Neutrophil (primary cell): Measurements from ENCODE around the gene RHD.

Experiments used
- H3K27ac ChIP-seq: fragments of 200-600 bp; sonication (generic); 2 replicates; pipeline ENCODE4 v1.5.1; 2016; ENCODE audit warnings: mild to moderate bottlenecking, moderate library complexity
- H3K27me3 ChIP-seq: fragments of 200-600 bp; sonication (generic); 2 replicates; pipeline ENCODE4 v1.6.0; 2016; ENCODE audit warnings: mild to moderate bottlenecking
- H3K36me3 ChIP-seq: fragments of 200-600 bp; sonication (generic); 2 replicates; pipeline ENCODE4 v1.5.1; 2017
- H3K4me1 ChIP-seq, 2 experiments: fragments of 200-600 bp in 1 of 2; sonication (generic) in 1 of 2; 1 replicate in 1 of 2; 2 replicates in 1 of 2; pipeline versions ENCODE4 v1.5.1 to v1.6.1; 2013 to 2016; ENCODE audit warnings: low read depth in 1 of 2, low read length in 1 of 2, mild to moderate bottlenecking in 1 of 2, moderate library complexity in 1 of 2; ENCODE audit not compliant: control insufficient read depth in 1 of 2, insufficient read depth in 1 of 2
- H3K4me3 ChIP-seq, 2 experiments: fragments of 200-600 bp in 1 of 2; sonication (generic) in 1 of 2; 1 replicate in 1 of 2; 2 replicates in 1 of 2; pipeline ENCODE4 v1.5.1; 2013 to 2016; ENCODE audit warnings: low read depth in 1 of 2, low read length in 1 of 2, mild to moderate bottlenecking in 1 of 2, moderate library complexity in 1 of 2
- H3K9me3 ChIP-seq: fragments of 200-600 bp; sonication (generic); 2 replicates; pipeline ENCODE4 v1.5.1; 2016
- CTCF ChIP-seq: fragments of 200-600 bp; sonication (generic); IDR thresholded peaks from 2 replicates; pipeline ENCODE4 v1.5.1; 2016; ENCODE audit warnings: antibody characterized with exemption

RHD gene

DNA sequence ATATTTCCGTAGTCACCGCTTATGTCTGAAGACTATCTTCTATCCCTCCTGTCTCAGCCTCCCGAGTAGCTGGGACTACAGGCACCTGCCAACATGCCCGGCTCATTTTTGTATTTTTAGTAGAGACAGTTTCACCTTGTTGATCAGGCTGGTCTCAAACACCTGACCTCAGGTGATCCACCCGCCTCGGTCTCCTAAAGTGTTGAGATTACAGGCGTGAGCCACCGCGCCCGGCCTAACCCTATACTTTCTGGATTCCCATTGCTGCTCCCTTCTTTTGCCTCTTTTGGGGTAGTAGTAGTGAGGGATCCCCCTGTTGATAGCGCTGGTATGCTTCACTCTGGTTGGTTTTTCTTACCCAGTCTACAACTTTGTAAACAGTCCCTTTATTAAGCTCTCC, 34.3 kb upstream of the RHD start:
- Histone ChIP-seq H3K27ac (no peak overlapping the region), H3K4me3 (no peak overlapping the region), H3K27me3 (no peaks in the 10 kb centered on the region), H3K4me1 (peaks cover 62 to 64% of the 10 kb centered on the region in 2 experiments), H3K9me3 (no peaks in the 10 kb centered on the region), H3K36me3 (peaks cover 35% of the 10 kb centered on the region)
- TF ChIP-seq CTCF: no peak

GRCh38 chr1:25239681-25240541, 32.4 kb upstream of the RHD start:
- Histone ChIP-seq H3K36me3 (peaks cover 54% of the 10 kb centered on the region), H3K27me3 (no peaks in the 10 kb centered on the region), H3K4me1 (peaks cover 74 to 76% of the 10 kb centered on the region in 2 experiments), H3K9me3 (peaks cover 6% of the 10 kb centered on the region), H3K27ac (peak overlapping the region; percentile 94), H3K4me3 (peak overlapping the region; percentile 54 to 69)
- TF ChIP-seq CTCF: peak; percentile 77

DNA sequence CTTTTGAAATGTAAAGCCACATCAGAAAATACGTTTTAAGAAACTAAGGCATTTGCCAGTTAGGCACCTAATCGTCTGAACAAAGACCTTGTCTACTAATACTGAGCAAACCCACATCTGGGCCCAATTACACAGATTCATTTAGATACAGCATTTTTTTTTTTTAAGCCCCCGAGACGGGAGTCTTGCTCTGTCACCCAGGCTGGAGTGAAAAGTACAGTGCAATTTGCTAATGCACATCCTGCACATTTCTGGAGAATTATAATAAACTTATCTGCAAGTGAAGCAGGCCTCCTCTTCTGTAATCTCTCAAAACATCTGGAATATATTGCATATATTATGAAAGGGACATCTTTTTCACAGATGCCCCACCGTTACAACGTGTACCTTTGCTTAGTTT, 28.4 kb upstream of the RHD start:
- peaks cover 72% of the 10 kb centered on the region for H3K36me3 ChIP-seq
- H3K4me1 ChIP-seq: peaks cover 73 to 78% of the 10 kb centered on the region in 2 experiments
- no peak for TF ChIP-seq CTCF

DNA sequence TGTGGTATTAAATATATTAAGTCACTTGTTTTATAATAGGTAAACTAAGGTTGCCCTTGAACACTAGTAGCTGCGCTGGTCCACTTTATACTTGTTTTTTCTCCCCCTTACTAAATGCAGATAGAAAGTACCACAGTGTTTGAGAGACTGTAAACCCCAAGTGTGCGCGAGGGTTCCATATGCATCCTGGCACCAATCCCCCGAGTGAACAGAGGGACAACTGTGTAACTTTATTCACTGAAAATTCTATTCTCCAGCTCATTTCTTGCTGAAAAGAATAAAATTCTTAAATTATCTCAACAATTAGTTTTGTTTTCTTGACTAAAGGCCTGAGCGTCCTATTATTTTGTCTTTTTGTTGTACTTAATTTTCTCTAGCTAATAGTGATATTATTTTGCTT, 26.9 kb upstream of the RHD start:
- TF ChIP-seq CTCF: no peak
- Histone ChIP-seq H3K36me3 (peaks cover 63% of the 10 kb centered on the region), H3K4me1 (peaks cover 58 to 63% of the 10 kb centered on the region in 2 experiments)

More for the DNA sequence above, 28.4 kb upstream of the RHD start:
- H3K9me3 ChIP-seq: peaks cover 6% of the 10 kb centered on the region
- no peaks in the 10 kb centered on the region for H3K27me3 ChIP-seq
- H3K27ac ChIP-seq: peak overlapping the region; percentile 13
- H3K4me3 ChIP-seq: peak overlapping the region in 1 of 2 experiments; percentile 86

DNA sequence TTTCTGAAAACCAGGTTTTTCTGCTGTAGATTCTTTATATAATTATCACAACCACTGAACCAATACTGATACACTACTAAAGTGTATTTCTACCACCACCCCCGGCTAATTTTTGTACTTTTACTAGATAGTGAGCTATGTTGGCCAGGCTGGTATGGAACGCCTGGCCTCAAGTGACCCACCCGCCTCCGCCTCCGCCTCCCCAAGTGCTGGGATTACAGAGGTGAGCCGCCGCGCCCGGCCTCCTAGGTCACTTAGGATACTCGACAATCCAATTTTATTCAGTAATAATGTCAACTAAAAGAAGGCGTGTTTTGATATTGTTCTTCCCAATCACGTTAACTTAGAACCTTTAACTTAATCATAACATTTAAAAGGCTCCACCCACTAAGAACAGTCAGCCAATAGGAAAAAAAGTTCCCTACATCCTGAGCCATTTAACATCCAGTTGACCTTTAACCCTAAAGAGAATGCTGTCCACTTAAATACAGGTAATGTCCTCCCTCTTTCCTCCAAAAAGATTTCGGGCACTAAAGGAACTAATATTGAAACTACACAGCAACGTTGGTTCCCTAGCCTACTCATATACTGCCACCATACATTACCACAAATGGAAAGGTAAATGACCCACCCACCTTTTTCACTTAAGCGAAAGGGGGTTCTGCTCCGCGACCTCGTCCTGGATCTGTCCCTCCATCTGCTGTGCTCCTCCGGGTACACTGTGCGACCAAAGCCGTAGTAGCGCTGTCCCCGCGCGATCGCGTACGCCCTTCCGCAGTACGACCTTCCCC, 26.3 kb upstream of the RHD start:
- no peak for TF ChIP-seq CTCF
- H3K27me3 ChIP-seq: no peaks in the 10 kb centered on the region
- peaks cover 6% of the 10 kb centered on the region for H3K9me3 ChIP-seq
- peak overlapping the region; percentile 95 for H3K27ac ChIP-seq
- peaks cover 57% of the 10 kb centered on the region for H3K36me3 ChIP-seq
- H3K4me1 ChIP-seq: peaks cover 52 to 57% of the 10 kb centered on the region in 2 experiments
- peak overlapping the region; percentile 86 to 97 for H3K4me3 ChIP-seq

More for the DNA sequence above, 26.9 kb upstream of the RHD start:
- H3K4me3 ChIP-seq: peak overlapping the region; percentile 86 to 97
- peaks cover 6% of the 10 kb centered on the region for H3K9me3 ChIP-seq
- peak overlapping the region; percentile 95 for H3K27ac ChIP-seq
- no peaks in the 10 kb centered on the region for H3K27me3 ChIP-seq
